Neural cell (in vitro differentiated cells): ENCODE measurements around the gene NAGA. TPM values are rescaled to one million over a fixed set of nuclear protein-coding genes. Genes with fewer than 3 reads are reported as not detected.

Experiments used
- H2AFZ ChIP-seq: fragments of 200-600, 300-800 bp; sonication (generic), shearing (Covaris generic); 2 replicates; pipeline ENCODE4 v1.6.0; 2014; ENCODE audit warnings: low read depth, mild to moderate bottlenecking, antibody characterized with exemption, low read length, moderate library complexity
- H3F3A ChIP-seq: fragments of 200-600 bp; shearing (Covaris generic); 2 replicates; pipeline ENCODE4 v1.6.1; 2016; ENCODE audit warnings: mild to moderate bottlenecking, moderate library complexity, mixed read lengths, antibody characterized with exemption, low read length; ENCODE audit not compliant: insufficient read depth, poor library complexity, severe bottlenecking
- H3K27ac ChIP-seq: fragments of 200-600, 300-800 bp; sonication (generic), shearing (Covaris generic); 2 replicates; pipeline ENCODE4 v1.5.1; 2014; ENCODE audit warnings: mild to moderate bottlenecking, low read length, moderate library complexity
- H3K27me3 ChIP-seq: fragments of 300-800, 200-600 bp; sonication (generic), shearing (Covaris generic); 2 replicates; pipeline ENCODE4 v1.6.0; 2014; ENCODE audit warnings: mild to moderate bottlenecking, low read depth, low read length, moderate library complexity; ENCODE audit not compliant: insufficient read depth
- H3K36me3 ChIP-seq: fragments of 300-800, 200-600 bp; sonication (generic), shearing (Covaris generic); 2 replicates; pipeline ENCODE4 v1.5.1; 2014; ENCODE audit warnings: mild to moderate bottlenecking, antibody characterized with exemption, low read length, moderate library complexity; ENCODE audit not compliant: insufficient read depth
- H3K4me2 ChIP-seq: fragments of 300-800, 200-600 bp; sonication (generic), shearing (Covaris generic); 2 replicates; pipeline ENCODE4 v1.6.0; 2014; ENCODE audit warnings: mild to moderate bottlenecking, low read length
- H3K4me3 ChIP-seq: fragments of 300-800, 200-600 bp; sonication (generic), shearing (Covaris generic); 2 replicates; pipeline ENCODE4 v1.5.1; 2014; ENCODE audit warnings: mild to moderate bottlenecking, low read length, moderate library complexity
- H3K79me2 ChIP-seq: fragments of 200-600 bp; shearing (Covaris generic); replicated peaks from 2 replicates; pipeline ENCODE4 v1.6.0; 2014; ENCODE audit warnings: mild to moderate bottlenecking, low read length, moderate library complexity; ENCODE audit not compliant: insufficient read depth
- H3K9ac ChIP-seq: fragments of 300-800, 200-600 bp; sonication (generic), shearing (Covaris generic); 2 replicates; pipeline ENCODE4 v1.6.1; 2016; ENCODE audit warnings: mild to moderate bottlenecking, low read length, mixed read lengths
- H3K9me2 ChIP-seq: fragments of 200-600 bp; shearing (Covaris generic); 2 replicates; pipeline ENCODE4 v1.6.1; 2016; ENCODE audit warnings: mild to moderate bottlenecking, low read length, mixed read lengths; ENCODE audit not compliant: insufficient read depth
- H3K9me3 ChIP-seq: fragments of 200-600, 300-800 bp; sonication (generic), shearing (Covaris generic); 2 replicates; pipeline ENCODE4 v1.6.1; 2016; ENCODE audit warnings: mild to moderate bottlenecking, mixed run types, low read length, moderate library complexity, mixed read lengths
- H4K20me1 ChIP-seq: fragments of 200-600 bp; shearing (Covaris generic); 2 replicates; pipeline ENCODE4 v1.6.1; 2016; ENCODE audit warnings: mild to moderate bottlenecking, mixed run types; ENCODE audit not compliant: insufficient read depth
- CTCF ChIP-seq: fragments of 450-650 bp; IDR thresholded peaks from 2 replicates; pipeline ENCODE4 v1.5.1; 2014; ENCODE audit warnings: antibody characterized with exemption, mild to moderate bottlenecking, moderate library complexity; ENCODE audit not compliant: poor library complexity, severe bottlenecking
- EP300 ChIP-seq: fragments of 450-650 bp; conservative IDR thresholded peaks from 2 replicates; pipeline ENCODE4 v1.6.1; 2014; ENCODE audit warnings: antibody characterized with exemption, mild to moderate bottlenecking, moderate library complexity; ENCODE audit not compliant: poor library complexity, severe bottlenecking
- EZH2 ChIP-seq: fragments of 200-600, 300-800 bp; shearing (Covaris generic), sonication (generic); IDR thresholded peaks from 2 replicates; pipeline ENCODE4 v1.6.1; 2014; ENCODE audit warnings: antibody characterized with exemption, low read length, borderline replicate concordance, mild to moderate bottlenecking; ENCODE audit not compliant: insufficient read depth, poor library complexity, severe bottlenecking
- MXI1 ChIP-seq: fragments of 450-650 bp; conservative IDR thresholded peaks from 2 replicates; pipeline ENCODE4 v1.6.1; 2014; ENCODE audit warnings: antibody characterized with exemption, mild to moderate bottlenecking; ENCODE audit not compliant: poor library complexity, severe bottlenecking
- POLR2AphosphoS5 ChIP-seq: IDR thresholded peaks from 2 replicates; pipeline ENCODE4 v1.6.1; 2012
- RAD21 ChIP-seq: fragments of 450-650 bp; conservative IDR thresholded peaks from 2 replicates; pipeline ENCODE4 v1.6.1; 2014; ENCODE audit warnings: antibody characterized with exemption, mild to moderate bottlenecking, moderate library complexity
- REST ChIP-seq: IDR thresholded peaks from 2 replicates; pipeline ENCODE4 v1.6.1; 2012; ENCODE audit warnings: borderline replicate concordance
- SMC3 ChIP-seq: fragments of 450-650 bp; conservative IDR thresholded peaks from 2 replicates; pipeline ENCODE4 v1.6.1; 2014; ENCODE audit warnings: antibody characterized with exemption, mild to moderate bottlenecking, moderate library complexity; ENCODE audit not compliant: poor library complexity
- TAF1 ChIP-seq: IDR thresholded peaks from 2 replicates; pipeline ENCODE4 v1.6.1; 2012; ENCODE audit warnings: low read depth
- polyA plus RNA-seq: library from polyadenylated mRNA; depleted of rRNA; stranded (reverse); fragments of >200 nt; gene quantifications from 2 replicates; pipeline ENCODE4 v1.2.3, GENCODE V29; 2014

NAGA gene
- polyA plus RNA-seq, 1 donor from 2014 or later: 8.8 TPM

DNA sequence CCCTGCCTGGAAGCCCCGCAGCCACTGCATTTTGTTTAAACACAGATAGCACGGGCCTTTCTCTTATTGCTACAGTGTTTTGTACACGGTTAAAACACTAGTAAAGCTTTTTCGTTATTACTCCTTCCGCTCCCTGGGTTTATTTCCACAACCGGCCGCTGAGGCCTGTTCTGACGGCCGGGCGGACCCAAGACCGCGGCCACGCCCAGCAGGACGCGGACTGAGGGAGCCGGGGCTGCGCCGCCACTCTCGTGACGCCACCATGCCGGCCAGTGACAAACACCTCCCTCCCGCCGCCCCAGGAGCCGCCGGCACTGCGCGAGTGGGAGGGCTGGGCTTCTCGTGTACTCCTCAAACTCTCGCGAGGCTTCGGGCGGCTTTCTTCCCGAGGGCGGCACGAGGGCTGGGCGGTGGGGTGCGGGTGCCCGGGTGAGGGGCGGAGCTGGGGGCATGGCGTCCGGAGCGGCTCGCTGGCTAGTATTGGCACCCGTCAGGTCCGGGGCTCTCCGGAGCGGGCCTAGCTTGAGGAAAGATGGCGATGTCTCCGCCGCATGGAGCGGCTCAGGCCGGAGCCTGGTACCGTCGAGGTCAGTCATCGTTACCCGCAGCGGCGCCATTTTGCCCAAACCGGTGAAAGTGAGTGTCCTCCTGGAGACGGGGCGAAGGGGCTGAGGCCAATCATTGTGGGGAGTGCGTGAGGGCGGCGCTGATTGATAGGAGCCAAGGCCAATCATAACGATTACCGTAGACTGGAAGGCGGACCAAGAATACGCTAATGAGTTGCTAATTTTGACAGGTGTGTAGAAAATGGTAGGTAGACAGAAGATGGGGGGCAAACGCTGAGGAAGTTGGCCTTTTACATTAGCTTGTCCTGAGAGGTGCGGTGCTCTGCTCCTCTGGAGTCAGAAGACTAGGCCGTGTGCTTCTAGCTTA, 9.0 kb upstream of the NAGA start, which contains the start of gene SMDT1 (continued):
- peak; percentile 0 for TF ChIP-seq RAD21
- TF ChIP-seq SMC3: no peak

DNA sequence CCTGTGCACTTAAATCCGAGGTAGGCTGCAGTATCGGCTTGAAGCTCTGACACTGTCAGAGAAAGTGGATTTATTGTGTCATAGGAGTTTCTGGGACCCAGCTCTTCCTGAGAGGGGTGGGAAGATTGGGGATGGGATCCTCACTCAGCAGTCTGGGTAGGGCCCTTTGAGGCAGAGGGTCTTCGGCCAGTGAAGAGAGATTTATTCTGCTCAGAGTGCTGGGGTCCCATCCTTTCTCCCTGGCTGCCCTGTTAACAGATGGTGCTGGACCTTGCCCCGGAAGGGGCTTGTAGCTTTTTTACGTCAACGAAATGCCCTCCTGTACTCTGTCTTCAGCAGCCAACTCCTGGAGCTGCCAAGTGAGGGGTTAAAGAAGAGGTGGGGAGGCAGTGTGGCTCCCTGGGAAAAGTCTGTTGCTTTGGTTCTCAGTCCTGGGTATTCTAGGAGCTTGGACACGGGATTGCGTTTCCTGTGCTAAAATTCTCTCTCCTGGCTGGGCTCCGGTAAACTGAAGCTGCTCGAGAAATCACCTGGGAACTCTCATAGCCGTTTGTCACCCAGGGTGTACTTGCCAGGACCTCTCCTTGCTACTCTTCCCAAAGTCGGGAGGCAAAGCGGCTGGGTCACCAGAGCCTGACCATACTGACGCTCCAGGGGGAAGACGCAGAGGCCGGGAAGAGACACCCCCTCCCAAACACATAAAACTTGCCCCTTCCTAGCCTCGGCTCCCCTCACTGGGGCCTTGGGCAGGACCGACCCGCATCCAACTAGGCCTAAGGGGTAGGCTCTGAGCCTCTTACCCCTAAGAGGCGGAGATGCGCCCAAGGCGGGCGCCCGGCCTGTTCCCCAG, 8.1 kb upstream of the NAGA start:
- Histone ChIP-seq H3K27ac (peak overlapping the region; percentile 97), H3F3A (peaks cover 8% of the 10 kb centered on the region), H3K4me2 (peak overlapping the region; percentile 68), H3K79me2 (peaks cover 27% of the 10 kb centered on the region), H3K9me3 (no peaks in the 10 kb centered on the region), H2AFZ (peak overlapping the region; percentile 58), H3K36me3 (no peaks in the 10 kb centered on the region), H3K9me2 (no peaks in the 10 kb centered on the region), H4K20me1 (no peaks in the 10 kb centered on the region), H3K27me3 (no peaks in the 10 kb centered on the region), H3K4me3 (peak overlapping the region; percentile 74), H3K9ac (peak overlapping the region; percentile 89)
- TF ChIP-seq POLR2AphosphoS5 (no peak), REST (no peak), TAF1 (no peak), MXI1 (no peak), EP300 (no peak), RAD21 (no peak), CTCF (no peak), SMC3 (no peak), EZH2 (no peak)
